ENCODE data around the gene ELFN1.
A peak's percentile ranks its signal among the peaks of the same experiment; 100 is the strongest.

The ELFN1 gene

DNA sequence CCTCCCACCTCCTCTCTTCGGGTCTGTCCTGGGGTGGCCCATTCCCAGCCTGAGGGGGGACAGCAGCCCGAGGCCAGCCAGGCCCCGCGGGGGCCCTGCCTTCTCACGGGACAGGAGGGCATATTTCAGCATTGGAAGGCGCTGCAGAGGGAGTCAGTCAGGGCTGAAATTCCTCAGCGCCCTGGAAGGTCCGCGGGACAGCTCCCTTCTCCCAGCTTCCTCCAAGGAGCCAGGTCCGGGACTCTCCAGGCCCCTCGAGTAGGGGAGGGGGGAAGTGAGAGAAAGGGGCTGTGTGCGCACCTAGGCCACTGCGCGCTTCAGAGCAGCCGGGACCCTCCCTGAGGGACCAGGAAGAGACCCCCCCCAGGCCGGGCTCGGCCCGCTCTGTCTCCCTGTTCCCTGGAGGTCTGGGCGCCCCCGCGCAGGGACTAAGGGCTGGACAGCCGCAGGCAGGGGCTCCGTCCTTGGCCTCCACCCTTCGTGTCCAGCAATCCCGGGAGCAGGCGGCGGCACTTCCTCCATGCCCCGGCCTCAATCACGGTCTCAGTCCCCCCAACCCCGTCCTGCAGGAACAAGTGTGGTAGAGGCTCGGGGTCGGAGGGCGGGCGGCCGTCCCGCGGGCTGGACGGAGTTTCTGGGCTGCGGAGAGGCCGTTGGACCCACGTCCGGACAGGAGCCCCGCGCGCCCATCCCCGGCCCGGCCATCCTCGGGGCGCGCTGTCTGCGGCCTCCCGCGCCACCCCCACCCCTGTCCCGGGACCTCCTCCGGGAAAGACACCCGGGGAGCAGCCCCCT is 6.0 kb upstream of the ELFN1 start:
- DNase-seq (ENCODE audit: low read depth in 2 of 2, low spot score in 1 of 2), result no peak

DNA sequence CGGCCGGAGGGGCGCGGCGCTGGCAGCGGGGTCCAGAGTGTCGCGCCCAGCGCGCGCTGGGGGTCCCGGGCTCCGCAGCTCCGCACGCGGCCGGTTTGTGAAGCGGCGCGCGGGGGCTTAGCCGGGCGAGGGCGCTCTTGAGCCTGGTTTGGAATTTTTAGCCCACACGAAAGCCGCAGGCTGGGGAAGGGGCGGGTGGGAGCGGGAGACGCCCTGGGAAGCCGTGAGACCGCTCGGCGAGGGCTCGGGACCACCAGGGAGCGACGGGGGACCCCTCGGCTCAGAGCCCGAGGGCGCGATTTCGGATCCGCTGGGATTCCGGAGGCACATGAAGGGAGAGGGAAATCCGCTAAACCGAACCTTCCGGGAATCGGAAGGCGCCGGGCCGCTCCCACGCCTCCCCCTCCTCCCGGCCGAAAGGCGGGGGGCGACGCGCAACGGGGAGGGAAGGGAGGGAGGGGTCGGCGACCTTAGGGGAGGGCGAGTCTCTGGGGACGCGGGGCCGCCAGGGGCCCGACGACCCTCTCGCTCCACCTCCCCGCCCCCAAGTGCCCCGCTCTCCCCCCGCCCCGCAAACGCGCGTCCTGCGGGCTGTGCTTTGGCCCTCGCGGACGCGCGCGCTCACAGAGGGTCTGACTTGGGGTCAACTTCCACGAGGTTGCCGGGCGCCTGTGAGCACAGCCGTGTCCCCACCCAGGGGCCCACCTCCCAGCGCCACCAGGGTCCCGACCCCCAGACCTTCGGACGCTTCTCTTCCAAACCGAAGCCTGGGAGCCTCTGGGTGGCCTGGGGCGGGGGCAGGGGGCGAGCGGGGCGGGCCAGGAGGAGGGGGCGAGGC is 5.1 kb upstream of the ELFN1 start:
- peak; percentile 10 for DNase-seq (ENCODE audit: low read depth in 2 of 2, low spot score in 1 of 2)

DNA sequence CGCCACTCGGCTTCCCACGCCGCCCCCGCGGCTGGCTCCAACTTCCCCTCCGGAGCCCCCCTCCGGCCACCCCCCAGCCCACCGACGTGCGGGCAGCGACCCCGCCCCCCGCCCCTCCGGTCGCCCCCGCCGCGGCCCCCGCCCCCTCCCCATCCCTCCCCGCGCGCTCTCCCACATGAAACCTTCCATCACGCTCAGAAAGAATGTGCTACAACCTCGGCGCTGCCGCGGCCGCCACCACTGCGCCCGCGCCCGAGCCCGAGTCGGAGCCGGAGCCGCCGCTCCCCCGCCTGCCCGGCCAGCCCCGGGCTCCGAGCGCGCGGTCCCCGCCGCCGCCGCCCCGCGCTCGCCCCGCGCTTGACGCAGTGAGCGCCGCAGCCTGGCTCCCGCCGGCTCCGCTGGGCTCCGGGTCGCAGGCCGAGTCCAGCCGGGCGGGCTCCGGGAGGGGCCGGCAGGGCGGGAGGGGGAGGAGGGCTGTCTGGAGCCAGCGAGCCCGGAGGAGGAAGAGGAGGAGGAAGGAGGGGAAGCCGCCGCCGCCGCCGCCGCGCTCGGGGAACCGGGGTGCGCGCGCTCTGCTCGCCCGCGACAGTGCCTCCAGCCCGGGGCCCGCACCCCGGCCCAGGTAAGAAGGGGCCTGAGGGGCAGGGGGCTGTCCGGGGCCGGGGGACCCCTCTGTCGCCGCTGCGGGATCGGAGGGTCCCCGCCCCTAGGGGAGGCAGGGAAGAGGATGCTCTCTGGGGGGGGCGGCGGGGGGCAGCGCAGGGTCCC is 4.3 kb upstream of the ELFN1 start:
- DNase-seq (ENCODE audit: low read depth in 2 of 2, low spot score in 1 of 2), result no peak

DNA sequence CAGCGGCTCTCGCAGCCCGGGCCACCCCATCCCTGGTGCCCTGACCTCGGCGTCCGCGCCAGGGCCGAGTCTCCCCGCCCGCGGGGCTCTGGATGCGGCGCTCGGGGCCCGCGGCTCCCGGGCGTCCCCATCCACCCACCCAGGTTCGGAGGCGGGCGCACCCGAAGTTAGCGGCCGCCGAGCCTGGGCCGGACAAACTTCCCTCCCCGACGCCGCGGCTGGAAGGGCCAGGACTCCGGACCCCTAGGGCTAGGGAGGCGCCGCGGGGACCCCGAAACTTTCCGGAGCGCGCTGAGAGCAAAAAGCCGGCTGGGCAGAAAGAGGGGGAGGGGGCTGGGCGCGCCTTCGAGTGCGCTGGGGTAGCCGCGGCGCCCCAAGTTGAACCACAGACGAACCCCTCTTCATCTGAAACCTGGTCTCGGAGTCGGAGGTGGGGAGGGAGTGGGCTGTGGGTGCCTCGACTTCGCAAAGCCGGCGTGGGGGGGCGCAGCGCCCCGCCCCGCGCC is 3.7 kb upstream of the ELFN1 start:
- no peak for DNase-seq (ENCODE audit: low read depth in 2 of 2, low spot score in 1 of 2)

DNA sequence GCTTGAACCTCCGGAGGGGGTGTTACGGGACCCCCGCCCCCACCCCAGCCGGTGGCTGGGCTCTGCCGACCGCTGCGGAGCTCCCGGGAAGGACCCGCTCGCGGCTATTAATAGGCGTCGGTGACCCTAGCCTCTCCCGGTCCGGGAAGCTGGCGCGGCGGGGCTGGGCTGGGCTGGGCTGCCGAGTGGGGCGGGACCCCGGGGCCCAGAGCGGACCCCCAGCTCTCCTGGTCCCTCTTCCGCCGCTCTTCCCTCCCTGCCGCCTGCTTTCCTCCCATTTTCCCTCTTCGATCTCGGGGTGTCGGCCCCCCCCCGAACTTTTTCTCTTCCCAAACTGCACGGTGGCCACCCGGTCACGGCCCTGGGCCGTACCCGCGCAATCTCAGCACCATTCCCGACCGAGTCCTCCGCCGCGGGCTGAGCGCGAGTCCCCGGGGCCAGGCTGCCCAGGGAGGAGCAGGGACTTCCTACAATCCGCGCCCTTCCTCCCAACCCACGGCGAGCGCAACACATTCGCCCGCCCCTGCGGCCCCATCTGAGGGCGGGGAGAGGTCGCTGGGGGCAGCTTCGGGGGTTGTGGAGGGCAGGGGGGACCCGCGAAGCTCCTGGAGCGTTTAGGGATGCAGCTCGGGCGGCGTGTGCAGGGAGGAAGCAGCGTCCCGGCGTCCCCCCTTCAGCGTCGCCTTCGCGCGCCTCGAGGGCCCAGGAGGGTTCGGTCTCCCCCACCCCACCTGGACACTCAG is 3.1 kb upstream of the ELFN1 start:
- DNase-seq (ENCODE audit: low read depth in 2 of 2, low spot score in 1 of 2), result no peak

DNA sequence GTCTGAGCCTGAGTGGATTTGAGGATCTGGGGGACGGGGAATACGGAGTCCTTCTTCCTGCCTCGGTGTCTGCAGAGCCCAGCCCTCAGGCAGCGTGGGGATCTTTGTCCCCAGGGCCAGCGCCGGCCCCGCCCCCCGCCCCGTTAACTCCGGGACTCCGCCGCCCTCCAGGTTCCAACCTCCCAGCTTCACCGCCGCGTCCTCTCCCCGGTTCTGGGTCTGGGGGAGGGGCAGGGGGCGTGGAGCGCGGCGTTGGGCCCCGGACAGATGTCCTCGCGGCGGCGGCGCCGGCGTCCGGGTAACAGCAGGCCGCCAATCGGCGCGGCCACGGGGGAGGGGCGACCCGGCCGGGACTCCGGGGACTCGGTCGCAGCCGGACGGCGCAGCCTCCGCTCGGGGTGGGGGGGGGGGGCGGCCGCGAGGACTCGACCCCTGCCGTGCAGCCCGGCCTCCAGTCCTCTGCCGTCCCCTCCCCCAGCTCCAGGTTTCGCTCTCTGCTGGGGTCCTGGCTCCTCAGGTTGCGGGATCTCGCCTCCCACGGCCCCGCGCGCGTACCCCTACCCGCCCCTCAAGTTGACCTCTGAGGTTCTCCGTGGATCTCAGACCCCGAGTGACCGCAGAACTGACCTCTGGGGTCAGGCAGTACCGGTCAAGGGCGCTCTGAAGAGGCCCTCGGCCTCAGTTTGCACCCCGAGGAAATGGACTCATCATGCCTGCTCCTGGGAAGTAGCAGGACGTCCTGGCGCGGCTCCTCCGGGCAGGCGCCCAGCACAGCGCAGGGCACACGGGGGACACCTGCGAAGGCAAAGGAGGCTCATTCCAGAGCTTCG is 2.3 kb upstream of the ELFN1 start:
- no peak for DNase-seq (ENCODE audit: low read depth in 2 of 2, low spot score in 1 of 2)

DNA sequence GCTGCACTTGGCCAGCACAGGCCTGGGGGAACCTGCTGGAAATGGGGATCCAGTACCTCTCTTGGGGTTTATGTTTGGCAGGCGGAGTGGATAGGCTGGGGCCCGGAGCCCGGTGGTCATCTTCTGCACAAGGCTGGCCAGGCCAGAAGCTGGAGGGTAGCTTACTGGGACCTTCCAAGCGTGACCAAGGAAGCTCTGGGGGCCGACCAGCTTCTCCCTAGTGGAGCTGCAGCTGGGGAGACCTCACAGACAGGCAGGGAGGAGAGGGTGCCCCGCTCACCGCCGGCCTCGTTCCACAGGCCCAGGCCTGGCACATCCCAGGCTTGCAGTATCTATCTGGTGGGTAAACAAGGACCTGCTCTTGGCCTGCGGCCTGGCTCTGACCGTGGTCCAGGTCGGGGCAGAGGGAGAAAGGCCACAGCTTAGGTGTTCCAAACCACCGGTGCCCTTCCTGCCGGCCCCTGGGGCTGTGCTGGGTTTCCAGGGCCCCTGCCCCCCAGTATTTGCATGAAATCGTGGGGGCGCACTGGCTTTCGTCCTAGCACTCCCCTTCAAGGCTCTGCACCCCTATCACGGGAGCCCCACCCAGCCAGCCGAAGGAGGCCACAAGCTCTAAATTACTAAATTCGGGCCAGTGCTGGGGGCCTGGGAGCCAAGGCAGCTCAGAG is 1.5 kb upstream of the ELFN1 start:
- no peak for DNase-seq (ENCODE audit: low read depth in 2 of 2, low spot score in 1 of 2)

DNA sequence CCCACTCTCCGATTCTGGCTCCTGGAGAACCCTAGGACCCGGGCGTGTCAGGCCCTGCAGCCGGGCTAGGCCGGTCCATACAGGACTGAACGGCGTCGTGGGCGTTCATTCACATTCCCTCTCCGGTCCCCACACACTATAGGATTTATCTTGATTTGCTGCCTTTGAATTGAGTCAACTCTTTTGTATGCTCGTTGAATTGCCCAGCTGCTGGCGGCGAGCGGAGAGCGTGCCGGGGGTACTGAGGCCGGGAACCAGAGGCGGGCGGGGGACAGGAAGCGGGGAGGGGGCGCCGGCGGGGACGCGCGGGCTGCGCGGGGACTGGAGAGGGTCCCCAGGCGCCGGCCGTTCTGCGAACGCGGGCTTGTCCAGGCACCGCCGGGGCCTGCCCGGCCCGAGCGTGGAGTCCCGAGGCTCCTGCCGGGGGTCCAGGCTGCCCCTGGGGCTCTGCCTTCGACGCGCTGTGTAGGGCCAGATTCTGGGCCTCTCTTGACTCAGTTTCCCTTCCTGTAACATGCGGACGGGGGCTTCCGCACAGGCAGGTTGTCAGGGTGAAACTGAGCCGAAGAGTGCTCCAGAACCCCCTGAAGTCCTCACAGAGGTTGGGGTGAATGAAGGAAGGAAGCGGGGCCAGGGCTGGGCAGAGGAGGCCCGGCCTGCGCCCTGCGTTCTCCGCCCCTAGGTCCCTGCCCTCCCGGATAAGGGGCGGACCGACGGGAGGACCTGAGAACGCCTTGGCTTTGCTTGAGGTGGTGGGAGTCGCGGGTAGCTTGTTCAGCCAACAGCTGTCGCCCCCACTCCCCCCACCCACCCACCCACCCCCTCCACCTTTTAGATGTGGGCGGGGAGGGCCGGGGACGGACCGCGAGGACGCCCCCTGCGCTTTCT is 769 bp upstream of the ELFN1 start:
- DNase-seq (ENCODE audit: low read depth in 2 of 2, low spot score in 1 of 2), result no peak

DNA sequence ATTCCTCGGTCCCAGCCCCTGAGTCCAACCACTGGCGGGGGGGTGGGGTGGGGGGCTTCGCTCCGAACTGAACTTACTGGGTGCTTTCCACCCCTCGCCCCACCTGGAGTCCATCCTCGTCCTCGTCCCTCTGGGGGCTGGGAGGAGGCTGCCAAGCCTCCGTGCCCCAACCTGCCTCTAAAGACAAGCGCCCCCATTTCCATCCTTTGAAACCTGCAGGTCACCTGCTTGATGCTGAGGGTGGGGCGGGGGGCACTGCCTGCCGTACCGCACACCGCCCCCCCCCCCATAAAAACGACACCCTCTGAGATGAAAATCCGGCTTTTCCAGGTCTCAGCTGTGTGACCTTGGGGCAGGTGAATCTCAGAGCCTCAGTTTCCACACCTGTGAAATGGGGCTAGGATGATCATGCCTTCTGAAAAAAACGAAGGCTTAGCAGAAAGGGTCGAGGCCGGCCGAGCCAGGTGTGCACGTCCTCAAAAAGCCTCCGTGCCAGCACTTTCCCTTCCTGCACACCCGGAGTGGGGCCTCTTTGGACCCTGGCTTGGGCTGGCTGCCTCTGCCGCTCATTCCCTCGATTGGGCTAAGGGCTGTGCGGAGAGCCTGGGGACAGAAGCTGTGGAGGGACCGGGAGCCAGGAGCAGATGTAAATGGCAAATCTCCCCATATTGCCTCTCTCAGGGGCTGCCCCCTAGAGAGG is 967 bp downstream of the ELFN1 start:
- no peak for DNase-seq (ENCODE audit: low read depth in 2 of 2, low spot score in 1 of 2)

DNA sequence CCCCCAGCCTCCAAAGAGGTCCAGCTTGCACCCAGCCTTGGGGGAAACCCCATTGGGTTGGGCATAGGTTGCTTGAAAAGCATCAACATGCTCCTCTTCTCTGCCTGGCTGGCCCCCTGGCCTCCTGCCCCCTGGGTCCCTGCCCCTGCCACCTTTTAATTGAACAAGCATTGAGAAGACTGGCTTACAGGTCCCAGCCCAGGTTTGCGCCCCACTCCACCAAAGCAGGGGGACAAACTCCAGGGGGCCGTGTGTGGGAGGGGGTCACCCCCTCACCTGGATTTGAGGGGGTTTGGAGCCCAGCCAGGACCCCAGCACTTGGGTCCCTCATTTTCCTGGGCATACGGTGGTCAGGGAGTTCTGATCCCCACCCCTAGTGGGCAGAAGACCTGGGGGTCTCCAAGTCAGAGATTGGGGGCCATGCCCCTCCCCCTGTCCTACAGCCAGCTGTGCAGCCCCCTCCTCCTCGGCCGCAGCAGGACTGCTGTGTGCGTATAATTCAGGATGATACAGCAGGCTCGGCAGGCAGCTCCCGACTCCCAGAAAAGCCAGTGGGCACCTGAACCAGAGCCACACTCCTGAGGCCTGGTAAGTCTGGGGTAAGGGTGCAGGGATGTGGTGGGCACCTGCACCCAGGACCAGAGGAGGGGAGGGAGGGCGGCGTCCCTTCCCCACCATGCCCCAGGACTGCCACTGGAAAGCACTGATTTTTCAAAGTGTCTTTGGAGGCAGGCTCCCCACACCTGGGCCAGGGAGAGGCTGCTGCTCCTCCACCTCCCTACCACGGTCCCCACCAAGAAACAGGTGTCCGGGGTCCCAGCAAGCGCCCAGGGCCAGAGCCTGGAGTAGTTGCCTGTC is 1.7 kb downstream of the ELFN1 start:
- no peak for DNase-seq (ENCODE audit: low read depth in 2 of 2, low spot score in 1 of 2)

DNA sequence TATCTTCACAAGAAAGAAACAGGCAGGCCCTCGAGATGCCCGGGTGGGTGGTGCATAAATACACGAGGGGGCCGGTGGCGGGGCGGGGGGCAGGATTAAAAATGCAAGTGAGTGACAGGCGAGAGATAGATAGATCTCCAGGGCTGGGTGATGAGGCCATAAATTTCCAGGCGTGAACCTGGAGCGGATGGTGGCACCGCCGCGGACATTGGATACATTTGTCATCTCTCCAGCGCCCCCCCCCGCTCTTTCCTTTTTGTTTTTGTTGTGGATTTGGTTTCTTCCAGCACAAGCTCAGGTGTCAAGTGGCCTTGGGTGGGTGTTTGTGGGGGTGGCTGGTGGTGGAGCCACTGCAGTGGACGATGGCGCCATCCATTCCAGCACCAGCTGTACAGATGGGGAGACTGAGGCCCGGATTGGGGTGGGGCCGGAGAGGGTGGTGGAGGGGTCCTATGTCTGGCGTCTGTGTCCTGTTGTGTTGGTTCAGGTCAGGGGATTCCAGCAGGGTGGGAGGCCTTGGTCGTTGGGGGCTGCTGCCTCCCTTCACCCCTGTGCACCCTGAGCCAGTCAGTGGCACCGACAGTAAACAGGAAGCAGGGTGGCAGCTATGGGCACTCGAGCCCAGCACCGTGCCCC is 2.9 kb downstream of the ELFN1 start:
- no peak for DNase-seq (ENCODE audit: low read depth in 2 of 2, low spot score in 1 of 2)

DNA sequence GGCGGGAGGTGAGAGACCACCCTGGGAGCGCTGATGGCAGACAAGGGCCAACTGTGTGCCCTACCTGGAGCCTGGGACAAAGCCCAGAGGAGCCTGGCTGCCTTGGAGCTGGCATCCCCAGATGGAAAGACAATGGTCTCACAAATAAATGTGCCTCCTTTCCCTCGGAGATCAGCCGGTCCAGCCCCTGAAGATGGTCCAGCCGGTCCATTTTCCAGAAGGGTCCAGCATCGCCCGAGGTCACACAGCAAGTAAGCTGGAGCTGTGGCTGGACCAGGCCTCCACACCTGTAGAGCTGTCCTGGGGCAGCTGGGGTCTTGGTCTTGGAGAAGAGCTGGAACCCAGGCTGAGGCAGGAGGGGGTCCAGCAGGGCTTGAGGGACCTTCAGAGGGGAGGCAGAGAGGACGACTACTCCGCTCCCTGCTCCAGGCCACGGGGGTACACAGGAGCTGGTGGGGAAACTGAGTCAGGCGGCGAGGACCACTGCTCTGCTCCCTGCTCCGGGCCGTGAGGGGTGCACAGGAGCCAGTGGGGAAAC is 3.6 kb downstream of the ELFN1 start:
- DNase-seq (ENCODE audit: low read depth in 2 of 2, low spot score in 1 of 2), result no peak

DNA sequence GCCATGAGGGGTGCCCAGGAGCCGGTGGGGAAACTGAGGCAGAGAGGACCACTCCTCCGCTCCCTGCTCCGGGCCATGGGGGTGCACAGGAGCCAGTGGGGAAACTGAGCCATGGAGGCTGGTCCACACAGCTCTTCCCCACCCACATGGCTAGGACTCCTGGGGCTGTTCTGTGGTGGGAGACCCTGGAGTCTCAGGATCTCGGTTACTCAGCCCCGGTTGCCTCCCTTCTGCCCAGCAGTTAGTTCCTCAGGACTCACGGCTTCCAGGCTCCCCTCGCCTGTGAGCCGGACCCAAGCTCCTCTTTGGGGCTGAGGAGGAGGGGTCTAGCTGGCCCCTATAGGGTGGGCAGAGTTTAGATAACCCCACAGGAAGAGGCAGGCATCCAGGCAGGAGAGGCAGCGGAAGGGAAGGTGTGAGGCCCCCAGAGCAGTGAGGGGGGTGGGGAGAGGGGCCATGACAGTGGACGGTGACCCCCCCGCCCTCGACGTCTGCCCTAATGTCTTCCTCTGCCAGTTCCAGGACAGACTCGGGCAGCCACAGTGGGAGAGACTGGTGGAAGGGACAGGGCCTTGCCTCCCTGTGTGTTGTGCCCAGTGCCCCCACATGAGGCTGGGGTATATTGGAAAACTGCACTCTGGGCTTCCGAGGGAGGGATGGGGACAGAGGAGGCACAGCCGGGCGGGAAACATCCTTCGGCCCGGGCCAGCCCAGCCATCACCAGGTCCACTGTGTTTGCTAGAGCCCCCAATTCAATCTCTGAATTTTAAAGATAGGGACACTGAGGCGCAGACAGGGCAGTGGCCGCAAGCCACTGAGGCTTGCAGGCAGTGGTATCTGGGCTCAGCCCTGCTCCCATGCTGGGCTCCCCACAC is 4.3 kb downstream of the ELFN1 start:
- no peak for DNase-seq (ENCODE audit: low read depth in 2 of 2, low spot score in 1 of 2)

DNA sequence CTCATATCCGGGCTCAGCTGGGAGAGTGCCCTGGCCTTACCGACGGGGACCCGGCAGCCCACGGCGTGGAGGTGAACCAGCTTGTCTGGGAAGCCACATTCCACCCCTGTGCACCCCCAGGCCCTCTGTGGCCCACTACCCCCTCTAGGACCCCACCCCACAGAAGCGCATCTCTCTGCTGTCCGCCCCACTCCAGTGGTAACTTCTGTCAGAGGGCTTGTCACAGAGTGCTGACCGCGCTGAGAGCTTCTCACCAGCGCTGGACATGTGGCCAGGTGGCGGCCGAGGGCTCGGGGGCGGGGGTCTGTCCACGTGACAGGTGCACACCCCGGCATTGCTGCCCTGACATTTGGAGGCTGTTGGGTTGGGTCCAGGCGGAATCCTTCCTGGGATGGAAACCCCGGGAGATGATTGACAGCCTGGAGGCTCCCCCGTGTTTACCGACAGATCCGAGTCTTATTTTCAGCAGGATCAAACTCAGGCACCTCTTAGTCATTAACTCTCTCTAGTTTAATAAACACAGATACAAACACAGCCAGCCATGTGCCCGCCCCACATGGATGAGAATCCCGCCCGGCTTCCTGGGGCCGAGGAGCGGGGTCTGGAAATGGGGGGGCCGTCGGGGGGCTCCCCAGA is 5.1 kb downstream of the ELFN1 start:
- DNase-seq (ENCODE audit: low read depth in 2 of 2, low spot score in 1 of 2), result no peak

Measured in stimulated activated CD8-positive, alpha-beta memory T cell treated with anti-CD3 and anti-CD28 coated beads, Interleukin-4, amount 100 ng/mL, for 4 hours (primary cell).